ENCODE results near the gene SMOC2. TPM values are rescaled to one million over a fixed set of nuclear protein-coding genes. Genes with fewer than 3 reads are reported as not detected.
"Not testable (repeated sequence)": the region's sequence is repeated elsewhere in the genome, so short reads cannot be mapped to it uniquely, and the experiment has no call there.

The SMOC2 gene
- total and polyA plus RNA-seq, 12 donors = 3.0 to 32.0 (median 10.5) TPM

- WGBS, 4 donors = 66 to 74% (median 72%) methylated on average over 11 of the region's 11 CpGs
- H3K4me3 ChIP-seq = no peak overlapping the region
- H3K27me3 ChIP-seq = no peaks in the 10 kb centered on the region
- no peaks in the 10 kb centered on the region for H3K36me3 ChIP-seq (replicated peaks in 1 of 2)
- H3K4me1 ChIP-seq (replicated peaks in 1 of 2) = no peaks in the 10 kb centered on the region
- TF ChIP-seq CTCF (IDR thresholded peaks at IDR 0.05) = no peak
- TF ChIP-seq POLR2A (IDR thresholded peaks at IDR 0.05) = no peak
- no peak overlapping the region for H3K27ac ChIP-seq
- H3K9me3 ChIP-seq (replicated peaks in 1 of 3) = no peaks in the 10 kb centered on the region
- DNase-seq = no peak
- intact Hi-C loops (cut with DNase I) = no loop called here
Measured at GRCh38 chr6:168570211-168570610, 129.2 kb downstream of the SMOC2 start.

GRCh38 chr6:168571268-168571667, 130.3 kb downstream of the SMOC2 start:
- Histone ChIP-seq H3K27ac (no peak overlapping the region), H3K4me3 (no peak overlapping the region), H3K36me3 (replicated peaks in 1 of 2) (no peaks in the 10 kb centered on the region), H3K4me1 (replicated peaks in 1 of 2) (no peaks in the 10 kb centered on the region), H3K27me3 (no peaks in the 10 kb centered on the region), H3K9me3 (replicated peaks in 1 of 3) (no peaks in the 10 kb centered on the region)
- WGBS, 4 donors = 89 to 93% (median 91%) methylated on average over 19 of the region's 19 CpGs
- intact Hi-C loops (cut with DNase I) = no loop called here
- no peak for TF ChIP-seq POLR2A (IDR thresholded peaks at IDR 0.05)
- no peak for TF ChIP-seq CTCF (IDR thresholded peaks at IDR 0.05)
- DNase-seq = no peak

GRCh38 chr6:168573276-168573835, 132.4 kb downstream of the SMOC2 start:
- H3K4me1 ChIP-seq (replicated peaks in 1 of 2); H3K4me3 ChIP-seq; H3K36me3 ChIP-seq (replicated peaks in 1 of 2); H3K27me3 ChIP-seq; DNase-seq; H3K27ac ChIP-seq; intact Hi-C loops (cut with DNase I); H3K9me3 ChIP-seq (replicated peaks in 1 of 3): not testable (repeated sequence)
- 73 to 85% (median 78%) methylated on average over 12 to 24 of the region's 28 CpGs for WGBS, 4 donors

GRCh38 chr6:168574075-168574698, 133.2 kb downstream of the SMOC2 start:
- intact Hi-C loops (cut with DNase I) = no loop called here
- no peaks in the 10 kb centered on the region for H3K9me3 ChIP-seq (replicated peaks in 1 of 3)
- no peak overlapping the region for H3K4me3 ChIP-seq
- no peaks in the 10 kb centered on the region for H3K4me1 ChIP-seq (replicated peaks in 1 of 2)
- H3K36me3 ChIP-seq (replicated peaks in 1 of 2) = no peaks in the 10 kb centered on the region
- no peak for TF ChIP-seq POLR2A (IDR thresholded peaks at IDR 0.05)
- no peak for TF ChIP-seq CTCF (IDR thresholded peaks at IDR 0.05)
- WGBS, 4 donors = 64 to 80% (median 77%) methylated on average over 11 to 17 of the region's 17 CpGs
- DNase-seq = no peak
- peak overlapping the region in 1 of 5 donors; percentile 76 for H3K27ac ChIP-seq
- no peaks in the 10 kb centered on the region for H3K27me3 ChIP-seq

- peak in 6 of 7 donors; percentile 21 to 73 (median 38) for DNase-seq
- WGBS, 4 donors = 61 to 66% (median 64%) methylated on average over 14 to 17 of the region's 17 CpGs
Measured at GRCh38 chr6:168574699-168575195, 133.8 kb downstream of the SMOC2 start.

More at GRCh38 chr6:168574699-168575195, 133.8 kb downstream of the SMOC2 start:
- Histone ChIP-seq H3K4me1 (replicated peaks in 1 of 2) (no peaks in the 10 kb centered on the region), H3K27me3 (no peaks in the 10 kb centered on the region), H3K9me3 (replicated peaks in 1 of 3) (no peaks in the 10 kb centered on the region), H3K27ac (peak overlapping the region in 1 of 5 donors; percentile 76), H3K36me3 (replicated peaks in 1 of 2) (no peaks in the 10 kb centered on the region), H3K4me3 (no peak overlapping the region)
- no peak for TF ChIP-seq POLR2A (IDR thresholded peaks at IDR 0.05)
- intact Hi-C loops (cut with DNase I) = no loop called here
